ENCODE data around the gene MTCH1.
"Not testable (repeated sequence)": the region's sequence is repeated elsewhere in the genome, so short reads cannot be mapped to it uniquely, and the experiment has no call there.

MTCH1 gene

GRCh38 chr6:36947570-36948351, 38.2 kb downstream of the MTCH1 start:
- peak; percentile 32 for DNase-seq (ENCODE audit: low read depth)

- DNase-seq (ENCODE audit: low read depth), result no peak
Observed at GRCh38 chr6:36946526-36946925, 39.5 kb downstream of the MTCH1 start.

GRCh38 chr6:36945301-36945700, 40.7 kb downstream of the MTCH1 start:
- DNase-seq (ENCODE audit: low read depth), result no peak

- no peak for DNase-seq (ENCODE audit: low read depth)
Observed at GRCh38 chr6:36944650-36945049, 41.3 kb downstream of the MTCH1 start.

GRCh38 chr6:36942329-36942728, 43.7 kb downstream of the MTCH1 start:
- not testable (repeated sequence) for DNase-seq (ENCODE audit: low read depth)

- DNase-seq (ENCODE audit: low read depth), result not testable (repeated sequence)
Observed at GRCh38 chr6:36941561-36941960, 44.4 kb downstream of the MTCH1 start.

- no peak for DNase-seq (ENCODE audit: low read depth)
Observed at GRCh38 chr6:36940027-36940426, 46.0 kb downstream of the MTCH1 start.

GRCh38 chr6:36939005-36939404, 47.0 kb downstream of the MTCH1 start:
- DNase-seq (ENCODE audit: low read depth), result not testable (repeated sequence)

- no peak for DNase-seq (ENCODE audit: low read depth)
Observed at GRCh38 chr6:36938536-36938935, 47.5 kb downstream of the MTCH1 start.

GRCh38 chr6:36937896-36938295, 48.1 kb downstream of the MTCH1 start:
- DNase-seq (ENCODE audit: low read depth), result no peak

- DNase-seq (ENCODE audit: low read depth), result no peak
Observed at GRCh38 chr6:36936824-36937223, 49.2 kb downstream of the MTCH1 start.

- DNase-seq (ENCODE audit: low read depth), result no peak
Observed at GRCh38 chr6:36934901-36935300, 51.1 kb downstream of the MTCH1 start.

GRCh38 chr6:36933519-36933918, 52.5 kb downstream of the MTCH1 start:
- no peak for DNase-seq (ENCODE audit: low read depth)

GRCh38 chr6:36933102-36933501, 52.9 kb downstream of the MTCH1 start:
- DNase-seq (ENCODE audit: low read depth), result no peak

- DNase-seq (ENCODE audit: low read depth), result no peak
Observed at GRCh38 chr6:36930483-36930882, 55.5 kb downstream of the MTCH1 start.

GRCh38 chr6:36929607-36930006, 56.4 kb downstream of the MTCH1 start:
- no peak for DNase-seq (ENCODE audit: low read depth)

GRCh38 chr6:36929152-36929551, 56.8 kb downstream of the MTCH1 start:
- no peak for DNase-seq (ENCODE audit: low read depth)

GRCh38 chr6:36928547-36928918, 57.5 kb downstream of the MTCH1 start:
- no peak for DNase-seq (ENCODE audit: low read depth)

- DNase-seq (ENCODE audit: low read depth), result no peak
Observed at GRCh38 chr6:36927691-36928546, 58.1 kb downstream of the MTCH1 start.

- no peak for DNase-seq (ENCODE audit: low read depth)
Observed at GRCh38 chr6:36926708-36927513, 59.1 kb downstream of the MTCH1 start.

GRCh38 chr6:36925809-36926208, 60.2 kb downstream of the MTCH1 start:
- DNase-seq (ENCODE audit: low read depth), result no peak

GRCh38 chr6:36924778-36925374, 61.1 kb downstream of the MTCH1 start:
- DNase-seq (ENCODE audit: low read depth), result no peak
